ENCODE measurements around the gene CHD6. TPM values are rescaled to one million over a fixed set of nuclear protein-coding genes. Genes with fewer than 3 reads are reported as not detected.

CHD6 gene
- total and polyA plus RNA-seq, 5 donors from 2014 or later, result 33.4 to 87.4 (median 39.7) TPM

GRCh38 chr20:41613321-41613720 lies 4.9 kb downstream of the CHD6 start:
- Mint-ChIP-seq H3K27me3 (no peaks in the 10 kb centered on the region), H3K36me3 (no peaks in the 10 kb centered on the region), H3K4me1 (peaks cover 29 to 71% (median 59%) of the 10 kb centered on the region in 4 donors), H3K27ac (no peak overlapping the region), H3K4me3 (no peak overlapping the region), H3K9me3 (peaks cover 0 to under 1% (median 0%) of the 10 kb centered on the region in 7 donors)
- Histone ChIP-seq H3K9me3 (ENCODE audit: control insufficient read depth in 2 of 2, low read length in 2 of 2) (no peaks in the 10 kb centered on the region), H3K27me3 (ENCODE audit: control insufficient read depth, insufficient read depth, low read length) (no peaks in the 10 kb centered on the region), H3K4me3 (ENCODE audit: low read depth, low read length) (no peak overlapping the region), H3K36me3 (ENCODE audit: control insufficient read depth, insufficient read depth, low read length) (no peaks in the 10 kb centered on the region), H3K4me1 (ENCODE audit: control insufficient read depth, insufficient read depth, low read length, poor library complexity, severe bottlenecking) (peaks cover 35% of the 10 kb centered on the region), H3K27ac (ENCODE audit: insufficient read depth, low read length, poor library complexity, severe bottlenecking) (no peak overlapping the region)
- ATAC-seq (ENCODE audit: low read depth in 2 of 2) (no peak), DNase-seq (no peak)

- H3K27me3 ChIP-seq (ENCODE audit: control insufficient read depth, insufficient read depth, low read length), result no peaks in the 10 kb centered on the region
- Mint-ChIP-seq H3K4me1 (peaks cover 26 to 70% (median 58%) of the 10 kb centered on the region in 4 donors), H3K9me3 (peaks cover 0 to 3% (median 0%) of the 10 kb centered on the region in 7 donors), H3K27ac (no peak overlapping the region), H3K4me3 (no peak overlapping the region), H3K27me3 (no peaks in the 10 kb centered on the region), H3K36me3 (peaks cover 7% of the 10 kb centered on the region)
- peaks cover 7% of the 10 kb centered on the region for H3K4me1 ChIP-seq (ENCODE audit: control insufficient read depth, insufficient read depth, low read length, poor library complexity, severe bottlenecking)
- H3K9me3 ChIP-seq (ENCODE audit: control insufficient read depth in 2 of 2, low read length in 2 of 2), result no peaks in the 10 kb centered on the region
- no peak overlapping the region for H3K4me3 ChIP-seq (ENCODE audit: low read depth, low read length)
- DNase-seq (no peak), ATAC-seq (ENCODE audit: low read depth in 2 of 2) (no peak)
- H3K36me3 ChIP-seq (ENCODE audit: control insufficient read depth, insufficient read depth, low read length), result no peaks in the 10 kb centered on the region
- H3K27ac ChIP-seq (ENCODE audit: insufficient read depth, low read length, poor library complexity, severe bottlenecking), result no peak overlapping the region
These were observed 8.7 kb downstream of the CHD6 start for GRCh38 chr20:41609474-41609873.

DNA sequence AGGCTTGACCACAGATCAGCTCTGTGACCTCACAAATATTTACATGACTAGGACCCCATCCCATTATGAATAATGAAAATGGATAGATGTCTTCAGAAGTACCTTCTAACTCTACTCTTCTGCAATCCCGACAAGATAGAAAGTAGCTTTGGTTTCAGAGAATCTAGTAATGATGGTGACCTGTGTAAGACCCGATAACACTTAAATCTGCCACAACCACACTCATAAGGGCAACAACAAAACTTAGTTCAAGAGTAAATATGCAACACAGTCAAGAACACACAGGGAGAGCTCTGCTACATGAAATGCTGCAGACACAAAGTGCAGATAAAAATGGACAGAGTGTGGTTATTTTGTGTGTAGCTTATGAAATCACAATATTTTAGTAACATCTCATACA lies 9.6 kb downstream of the CHD6 start:
- H3K9me3 ChIP-seq (ENCODE audit: control insufficient read depth in 2 of 2, low read length in 2 of 2), result no peaks in the 10 kb centered on the region
- H3K27me3 Mint-ChIP-seq, result no peaks in the 10 kb centered on the region
- H3K4me1 Mint-ChIP-seq, result peaks cover 21 to 69% (median 56%) of the 10 kb centered on the region in 4 donors
- H3K4me3 Mint-ChIP-seq, result no peak overlapping the region
- ATAC-seq (ENCODE audit: low read depth in 2 of 2) (no peak), DNase-seq (no peak)
- no peaks in the 10 kb centered on the region for H3K27me3 ChIP-seq (ENCODE audit: control insufficient read depth, insufficient read depth, low read length)
- peaks cover 0 to 3% (median 0%) of the 10 kb centered on the region in 7 donors for H3K9me3 Mint-ChIP-seq
- H3K36me3 Mint-ChIP-seq, result peaks cover 7% of the 10 kb centered on the region
- H3K27ac Mint-ChIP-seq, result peak overlapping the region in 1 of 3 donors; percentile 17
- no peak overlapping the region for H3K4me3 ChIP-seq (ENCODE audit: low read depth, low read length)
- no peaks in the 10 kb centered on the region for H3K36me3 ChIP-seq (ENCODE audit: control insufficient read depth, insufficient read depth, low read length)
- H3K4me1 ChIP-seq (ENCODE audit: control insufficient read depth, insufficient read depth, low read length, poor library complexity, severe bottlenecking), result peaks cover 7% of the 10 kb centered on the region
- H3K27ac ChIP-seq (ENCODE audit: insufficient read depth, low read length, poor library complexity, severe bottlenecking), result no peak overlapping the region

DNA sequence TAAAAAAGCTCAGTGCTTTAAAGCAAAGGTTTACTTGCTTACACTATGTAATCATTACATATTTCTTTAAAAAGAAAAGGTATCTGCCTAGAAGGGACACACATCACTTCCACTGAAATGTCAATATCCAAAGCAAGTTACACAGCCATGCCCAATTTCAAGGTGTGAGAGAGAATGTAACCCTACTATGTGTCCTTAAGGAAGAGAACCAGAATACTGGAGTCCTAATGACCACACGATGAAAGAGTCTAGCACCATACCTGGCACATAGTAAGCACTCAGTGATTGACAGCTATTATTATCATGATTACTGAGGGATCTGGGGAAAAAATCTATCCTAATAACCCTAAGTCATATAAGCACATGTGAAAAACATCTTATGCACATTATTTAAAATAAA lies 10.4 kb downstream of the CHD6 start:
- H3K36me3 Mint-ChIP-seq, result peaks cover 7% of the 10 kb centered on the region
- Histone ChIP-seq H3K27me3 (ENCODE audit: control insufficient read depth, insufficient read depth, low read length) (no peaks in the 10 kb centered on the region), H3K36me3 (ENCODE audit: control insufficient read depth, insufficient read depth, low read length) (no peaks in the 10 kb centered on the region), H3K27ac (ENCODE audit: insufficient read depth, low read length, poor library complexity, severe bottlenecking) (no peak overlapping the region), H3K9me3 (ENCODE audit: control insufficient read depth in 2 of 2, low read length in 2 of 2) (no peaks in the 10 kb centered on the region), H3K4me3 (ENCODE audit: low read depth, low read length) (no peak overlapping the region), H3K4me1 (ENCODE audit: control insufficient read depth, insufficient read depth, low read length, poor library complexity, severe bottlenecking) (peaks cover 7% of the 10 kb centered on the region)
- DNase-seq (no peak), ATAC-seq (ENCODE audit: low read depth in 2 of 2) (no peak)
- peaks cover 0 to 3% (median 0%) of the 10 kb centered on the region in 7 donors for H3K9me3 Mint-ChIP-seq
- peaks cover 21 to 65% (median 50%) of the 10 kb centered on the region in 4 donors for H3K4me1 Mint-ChIP-seq
- no peak overlapping the region for H3K4me3 Mint-ChIP-seq
- no peaks in the 10 kb centered on the region for H3K27me3 Mint-ChIP-seq
- H3K27ac Mint-ChIP-seq, result no peak overlapping the region

- Mint-ChIP-seq H3K4me3 (no peak overlapping the region), H3K27me3 (no peaks in the 10 kb centered on the region), H3K27ac (no peak overlapping the region), H3K36me3 (peaks cover 23% of the 10 kb centered on the region), H3K9me3 (peaks cover 4 to 32% (median 15%) of the 10 kb centered on the region in 7 donors), H3K4me1 (peaks cover 18 to 43% (median 36%) of the 10 kb centered on the region in 4 donors)
- DNase-seq (no peak), ATAC-seq (ENCODE audit: low read depth in 2 of 2) (no peak)
- no peaks in the 10 kb centered on the region for H3K4me1 ChIP-seq (ENCODE audit: control insufficient read depth, insufficient read depth, low read length, poor library complexity, severe bottlenecking)
- H3K4me3 ChIP-seq (ENCODE audit: low read depth, low read length), result no peak overlapping the region
- H3K27ac ChIP-seq (ENCODE audit: insufficient read depth, low read length, poor library complexity, severe bottlenecking), result no peak overlapping the region
- H3K27me3 ChIP-seq (ENCODE audit: control insufficient read depth, insufficient read depth, low read length), result no peaks in the 10 kb centered on the region
- peaks cover 2% of the 10 kb centered on the region for H3K36me3 ChIP-seq (ENCODE audit: control insufficient read depth, insufficient read depth, low read length)
- peaks cover 29 to 30% of the 10 kb centered on the region in 2 experiments for H3K9me3 ChIP-seq (ENCODE audit: control insufficient read depth in 2 of 2, low read length in 2 of 2)
These were observed 14.2 kb downstream of the CHD6 start for GRCh38 chr20:41604002-41604401.

DNA sequence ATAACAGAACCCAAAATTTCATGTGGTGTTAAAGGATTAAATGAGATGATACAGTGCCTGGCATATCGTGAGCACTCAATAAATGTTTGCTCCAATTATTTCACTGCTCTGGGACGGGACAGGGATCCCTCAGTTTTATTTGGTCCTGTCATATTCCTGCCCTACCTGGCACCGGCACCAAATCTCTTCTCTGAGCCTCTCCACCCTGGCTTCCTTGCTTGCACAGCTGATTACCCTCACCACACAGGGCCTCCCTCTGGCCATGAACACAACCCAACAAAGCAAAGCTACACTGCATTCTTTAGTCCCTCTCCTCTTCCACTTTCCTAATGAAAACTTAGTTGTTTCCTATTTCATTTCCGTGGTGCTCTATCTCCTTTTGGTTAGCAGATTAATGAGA lies 16.4 kb downstream of the CHD6 start:
- DNase-seq, result no peak
- Histone ChIP-seq H3K27ac (ENCODE audit: insufficient read depth, low read length, poor library complexity, severe bottlenecking) (no peak overlapping the region), H3K4me3 (ENCODE audit: low read depth, low read length) (no peak overlapping the region), H3K27me3 (ENCODE audit: control insufficient read depth, insufficient read depth, low read length) (no peaks in the 10 kb centered on the region), H3K9me3 (ENCODE audit: control insufficient read depth in 2 of 2, low read length in 2 of 2) (peaks cover 45 to 53% of the 10 kb centered on the region in 2 experiments), H3K36me3 (ENCODE audit: control insufficient read depth, insufficient read depth, low read length) (peaks cover 2% of the 10 kb centered on the region), H3K4me1 (ENCODE audit: control insufficient read depth, insufficient read depth, low read length, poor library complexity, severe bottlenecking) (no peaks in the 10 kb centered on the region)
- Mint-ChIP-seq H3K27me3 (no peaks in the 10 kb centered on the region), H3K9me3 (peaks cover 4 to 50% (median 27%) of the 10 kb centered on the region in 7 donors), H3K4me3 (no peak overlapping the region), H3K4me1 (peaks cover 6 to 28% (median 19%) of the 10 kb centered on the region in 4 donors), H3K36me3 (peaks cover 29% of the 10 kb centered on the region), H3K27ac (no peak overlapping the region)
- ATAC-seq (ENCODE audit: low read depth in 2 of 2), result no peak

DNA sequence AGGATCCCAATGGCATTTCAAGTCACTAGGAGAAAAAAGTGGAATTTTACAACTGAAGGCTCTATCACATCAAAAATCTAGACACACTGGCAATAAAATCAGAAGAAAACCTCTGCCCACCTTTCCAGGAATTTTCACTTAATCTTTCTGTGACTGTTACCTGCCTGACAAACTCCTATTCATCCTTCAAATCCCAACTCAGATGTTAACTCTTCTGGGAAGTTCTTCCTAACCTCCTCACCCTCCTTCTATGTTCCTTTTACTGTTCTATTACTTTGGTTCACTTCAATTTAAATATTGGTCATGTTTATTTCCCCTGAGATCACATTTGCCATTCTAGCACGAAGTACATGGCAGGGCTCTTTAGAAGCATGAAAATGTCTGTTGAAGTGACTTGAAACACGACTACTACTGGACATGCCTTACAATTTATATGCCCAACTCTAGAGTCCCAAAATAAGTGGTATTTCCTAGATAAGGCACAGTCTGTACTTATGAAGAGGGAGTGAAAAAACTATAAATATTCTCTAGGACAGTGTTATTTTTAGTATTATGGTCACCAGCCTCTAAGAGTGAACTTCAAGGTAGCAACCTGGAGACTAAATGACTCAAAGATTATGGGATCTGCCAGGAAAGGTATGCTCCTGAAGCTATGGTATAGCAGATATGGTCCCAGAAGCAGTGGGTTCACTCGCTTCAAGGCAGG lies 17.1 kb downstream of the CHD6 start:
- Histone ChIP-seq H3K9me3 (ENCODE audit: control insufficient read depth in 2 of 2, low read length in 2 of 2) (peaks cover 46 to 59% of the 10 kb centered on the region in 2 experiments), H3K36me3 (ENCODE audit: control insufficient read depth, insufficient read depth, low read length) (peaks cover 2% of the 10 kb centered on the region), H3K4me1 (ENCODE audit: control insufficient read depth, insufficient read depth, low read length, poor library complexity, severe bottlenecking) (no peaks in the 10 kb centered on the region), H3K27me3 (ENCODE audit: control insufficient read depth, insufficient read depth, low read length) (no peaks in the 10 kb centered on the region), H3K27ac (ENCODE audit: insufficient read depth, low read length, poor library complexity, severe bottlenecking) (no peak overlapping the region), H3K4me3 (ENCODE audit: low read depth, low read length) (no peak overlapping the region)
- no peak for ATAC-seq (ENCODE audit: low read depth in 2 of 2)
- no peak overlapping the region for H3K27ac Mint-ChIP-seq
- peaks cover 4 to 56% (median 31%) of the 10 kb centered on the region in 7 donors for H3K9me3 Mint-ChIP-seq
- H3K4me3 Mint-ChIP-seq, result no peak overlapping the region
- DNase-seq, result no peak
- no peaks in the 10 kb centered on the region for H3K27me3 Mint-ChIP-seq
- peaks cover 5 to 28% (median 18%) of the 10 kb centered on the region in 4 donors for H3K4me1 Mint-ChIP-seq
- peaks cover 32% of the 10 kb centered on the region for H3K36me3 Mint-ChIP-seq

DNA sequence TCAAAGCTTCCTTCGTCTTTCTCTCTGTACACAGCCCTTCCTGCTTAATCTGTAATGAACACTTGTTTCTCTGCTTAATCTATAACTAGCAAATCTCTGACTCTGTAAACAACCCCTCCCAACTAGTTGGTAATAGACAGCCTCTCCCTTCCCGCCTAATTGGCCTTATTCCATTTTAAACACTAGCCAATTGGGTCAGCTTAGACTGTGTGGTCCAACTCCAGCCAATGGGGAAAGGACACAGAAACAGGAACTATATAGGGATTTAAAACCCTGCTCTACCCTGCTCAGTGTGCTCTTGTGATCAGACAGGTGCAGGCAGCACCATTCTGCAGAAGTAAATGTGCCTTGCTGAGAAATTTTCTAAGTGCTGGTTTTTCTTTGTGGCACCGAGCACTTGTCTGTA lies 18.5 kb downstream of the CHD6 start:
- peaks cover 50 to 73% of the 10 kb centered on the region in 2 experiments for H3K9me3 ChIP-seq (ENCODE audit: control insufficient read depth in 2 of 2, low read length in 2 of 2)
- ATAC-seq (ENCODE audit: low read depth in 2 of 2), result no peak
- H3K4me1 ChIP-seq (ENCODE audit: control insufficient read depth, insufficient read depth, low read length, poor library complexity, severe bottlenecking), result no peaks in the 10 kb centered on the region
- Mint-ChIP-seq H3K27me3 (no peaks in the 10 kb centered on the region), H3K4me3 (no peak overlapping the region), H3K4me1 (peaks cover 5 to 25% (median 16%) of the 10 kb centered on the region in 4 donors), H3K9me3 (peaks cover 4 to 70% (median 35%) of the 10 kb centered on the region in 7 donors), H3K36me3 (peaks cover 37% of the 10 kb centered on the region), H3K27ac (no peak overlapping the region)
- H3K4me3 ChIP-seq (ENCODE audit: low read depth, low read length), result no peak overlapping the region
- no peak for DNase-seq
- peaks cover 8% of the 10 kb centered on the region for H3K36me3 ChIP-seq (ENCODE audit: control insufficient read depth, insufficient read depth, low read length)
- H3K27me3 ChIP-seq (ENCODE audit: control insufficient read depth, insufficient read depth, low read length), result no peaks in the 10 kb centered on the region
- H3K27ac ChIP-seq (ENCODE audit: insufficient read depth, low read length, poor library complexity, severe bottlenecking), result no peak overlapping the region

All from CD4-positive, CD25-positive, alpha-beta regulatory T cell (primary cell).